Lower leg skin (tissue), 4 donors: ENCODE data around the gene AGPAT4. TPM values are rescaled to one million over a fixed set of nuclear protein-coding genes. Genes with fewer than 3 reads are reported as not detected.

Experiments used
- DNase-seq, 2 donors: peaks; one replicate each; pipeline ENCODE4 v3.0.0-alpha.2; 2019; ENCODE audit warnings: low spot score in 2 of 2
- H3K4me3 ChIP-seq: fragments of 200-600 bp; sonication (generic); 2 replicates; pipeline ENCODE4 v1.5.1; 2017; ENCODE audit warnings: mild to moderate bottlenecking, low read depth; ENCODE audit not compliant: poor library complexity, severe bottlenecking
- POLR2A ChIP-seq, 2 donors: fragments of 450-650 bp; IDR thresholded peaks; one replicate each; pipeline ENCODE4 v1.6.1; 2016 to 2017; ENCODE audit warnings: antibody characterized with exemption in 2 of 2, mild to moderate bottlenecking in 1 of 2, moderate library complexity in 1 of 2
- WGBS, 2 donors: methylation state at CpG; one replicate each; pipeline ENCODE4 v1.1.5; 2018; 5-methylcytosine and 5-hydroxymethylcytosine counted together
- intact Hi-C: fragments of 100-400 bp; cut with DNase I; formaldehyde crosslinking; loops from one replicate; pipeline ENCODE4 v1.15.0; 2023; ENCODE audit warnings: low total_unique reads
- total RNA-seq, 4 donors: library from RNA; depleted of rRNA; stranded (reverse); fragments of >200 nt; gene quantifications; one replicate each; pipeline ENCODE4 v1.1.0, GENCODE V29; 2016
- TF ChIP-seq, protein P1 (sequence below), 3 donors: fragments of 450-650 bp; IDR thresholded peaks; one replicate each; pipeline ENCODE4 v1.5.1; 2016; ENCODE audit warnings: antibody characterized with exemption in 3 of 3, mild to moderate bottlenecking in 3 of 3, moderate library complexity in 2 of 3

AGPAT4 gene
- total RNA-seq, 4 donors from 2014 or later: 0.44 to 2.0 (median 1.2) TPM

DNA sequence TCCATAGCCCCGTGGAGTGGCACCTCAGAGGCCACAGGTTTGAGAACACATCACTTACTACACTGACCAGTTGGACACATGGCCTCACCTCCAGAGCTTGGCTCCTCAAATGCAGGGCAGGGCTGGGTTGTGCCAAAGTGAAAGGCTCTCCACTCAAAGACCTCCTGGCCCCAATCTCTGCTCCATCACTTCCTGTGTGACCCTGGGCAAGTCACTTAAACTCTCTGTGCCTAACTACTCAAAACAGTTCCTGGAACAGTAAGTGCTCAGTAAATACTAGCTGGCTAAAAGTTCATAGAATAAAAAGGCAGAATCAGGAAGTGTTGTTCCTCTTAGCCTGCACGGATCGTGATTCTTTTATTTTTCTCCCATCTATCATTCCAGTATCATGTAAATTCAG, 50.2 kb downstream of the AGPAT4 start:
- WGBS, 2 donors: 91 to 96% methylated on average over 3 of the region's 3 CpGs
- H3K4me3 ChIP-seq: no peak overlapping the region
- TF ChIP-seq, protein P1, sequence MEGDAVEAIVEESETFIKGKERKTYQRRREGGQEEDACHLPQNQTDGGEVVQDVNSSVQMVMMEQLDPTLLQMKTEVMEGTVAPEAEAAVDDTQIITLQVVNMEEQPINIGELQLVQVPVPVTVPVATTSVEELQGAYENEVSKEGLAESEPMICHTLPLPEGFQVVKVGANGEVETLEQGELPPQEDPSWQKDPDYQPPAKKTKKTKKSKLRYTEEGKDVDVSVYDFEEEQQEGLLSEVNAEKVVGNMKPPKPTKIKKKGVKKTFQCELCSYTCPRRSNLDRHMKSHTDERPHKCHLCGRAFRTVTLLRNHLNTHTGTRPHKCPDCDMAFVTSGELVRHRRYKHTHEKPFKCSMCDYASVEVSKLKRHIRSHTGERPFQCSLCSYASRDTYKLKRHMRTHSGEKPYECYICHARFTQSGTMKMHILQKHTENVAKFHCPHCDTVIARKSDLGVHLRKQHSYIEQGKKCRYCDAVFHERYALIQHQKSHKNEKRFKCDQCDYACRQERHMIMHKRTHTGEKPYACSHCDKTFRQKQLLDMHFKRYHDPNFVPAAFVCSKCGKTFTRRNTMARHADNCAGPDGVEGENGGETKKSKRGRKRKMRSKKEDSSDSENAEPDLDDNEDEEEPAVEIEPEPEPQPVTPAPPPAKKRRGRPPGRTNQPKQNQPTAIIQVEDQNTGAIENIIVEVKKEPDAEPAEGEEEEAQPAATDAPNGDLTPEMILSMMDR (IDR thresholded peaks at IDR 0.05): no peak
- TF ChIP-seq POLR2A (IDR thresholded peaks at IDR 0.05): no peak
- no peak for DNase-seq
- intact Hi-C loops: no loop called here

DNA sequence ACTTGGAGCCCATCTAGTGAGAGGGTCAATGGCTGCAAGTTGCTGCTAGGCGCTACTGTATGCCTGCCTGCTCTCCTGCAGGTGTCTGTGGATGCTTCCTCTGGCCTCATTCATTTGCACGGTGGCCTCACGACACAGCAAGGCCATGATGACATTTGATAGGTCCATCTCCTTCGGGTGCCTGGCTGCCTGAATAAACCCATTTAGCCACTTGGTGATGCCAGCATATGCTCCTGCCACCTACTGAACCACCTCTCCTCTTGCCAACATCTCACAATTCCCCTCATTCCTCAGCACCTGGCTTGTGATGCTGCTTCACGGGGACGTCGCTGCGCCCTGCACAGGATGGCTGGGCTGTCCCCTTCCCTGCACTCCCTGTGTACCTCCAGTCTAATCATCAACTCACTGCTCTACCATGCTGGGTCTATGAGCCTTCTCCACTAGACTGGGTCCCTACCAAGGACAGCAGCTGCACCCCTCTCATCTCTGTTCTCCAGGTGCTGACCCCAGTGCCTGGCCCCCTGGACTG, 51.1 kb downstream of the AGPAT4 start:
- intact Hi-C loops: no loop called here
- TF ChIP-seq POLR2A (IDR thresholded peaks at IDR 0.05): no peak
- TF ChIP-seq, protein P1 (IDR thresholded peaks at IDR 0.05): no peak
- H3K4me3 ChIP-seq: no peak overlapping the region
- no peak for DNase-seq
- 94 to 95% methylated on average over 8 of the region's 8 CpGs for WGBS, 2 donors

DNA sequence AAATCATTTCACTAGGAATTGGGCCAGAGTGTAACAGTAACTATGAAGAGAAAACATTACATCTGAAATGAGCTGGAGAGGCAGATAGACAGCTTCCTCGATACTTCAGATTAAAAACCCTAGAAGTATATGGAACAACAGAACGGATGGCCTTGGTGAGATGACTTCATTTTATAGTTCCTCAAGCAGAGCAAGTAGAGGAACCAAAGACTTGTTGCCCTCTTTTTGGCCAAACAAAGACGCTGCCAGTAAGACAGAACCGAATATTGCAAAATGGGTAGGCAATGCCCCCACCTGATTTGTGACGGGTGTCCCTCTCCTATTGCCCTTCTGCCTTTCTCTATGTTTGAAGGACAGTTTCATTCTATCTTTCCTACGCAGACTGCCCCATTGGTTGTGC, 53.5 kb downstream of the AGPAT4 start:
- no peak overlapping the region for H3K4me3 ChIP-seq
- DNase-seq: no peak
- TF ChIP-seq, protein P1 (IDR thresholded peaks at IDR 0.05): no peak
- TF ChIP-seq POLR2A (IDR thresholded peaks at IDR 0.05): no peak
- intact Hi-C loops: no loop called here
- WGBS, 2 donors: 81 to 83% methylated on average over 6 of the region's 6 CpGs

DNA sequence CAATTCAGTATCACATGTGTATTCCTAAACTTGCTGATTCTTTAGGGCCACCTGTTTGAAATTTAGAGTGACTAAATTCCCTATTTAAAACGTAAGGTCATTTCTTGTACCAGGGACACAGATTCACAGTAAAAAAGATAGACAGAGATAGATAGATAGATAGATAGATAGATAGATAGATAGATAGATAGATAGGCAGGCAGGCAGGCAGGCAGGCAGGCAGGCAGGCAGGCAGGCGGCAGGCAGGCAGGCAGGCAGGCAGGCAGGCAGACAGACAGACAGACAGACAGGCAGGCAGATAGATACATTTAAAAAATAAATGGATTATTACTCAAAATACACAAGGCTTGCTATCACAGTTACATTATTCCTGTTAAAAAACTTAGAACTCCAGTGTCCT, 54.2 kb downstream of the AGPAT4 start:
- WGBS, 2 donors: 80 to 84% methylated on average over 2 of the region's 2 CpGs
- no peak overlapping the region for H3K4me3 ChIP-seq
- no peak for DNase-seq
- TF ChIP-seq POLR2A (IDR thresholded peaks at IDR 0.05): no peak
- TF ChIP-seq, protein P1 (IDR thresholded peaks at IDR 0.05): no peak
- intact Hi-C loops: no loop called here

DNA sequence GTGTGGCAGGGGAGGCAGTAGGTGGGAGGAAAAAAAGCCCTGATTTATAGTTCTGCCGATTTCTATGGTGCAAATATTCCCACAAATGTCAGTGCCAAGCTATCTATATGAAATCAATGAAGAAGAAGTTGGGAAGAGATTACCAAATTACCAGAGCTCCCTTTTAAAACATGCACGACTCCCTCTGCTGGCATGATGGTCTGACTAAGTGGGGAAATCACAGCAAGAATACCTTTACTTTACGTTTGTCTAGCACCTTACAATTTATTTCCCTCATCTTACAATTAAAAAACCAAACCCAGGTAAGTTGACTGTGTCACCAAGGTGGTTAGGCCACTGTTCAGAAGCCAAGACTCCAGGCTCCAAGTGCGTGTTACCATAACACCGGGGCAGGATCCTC, 55.6 kb downstream of the AGPAT4 start:
- intact Hi-C loops: no loop called here
- H3K4me3 ChIP-seq: no peak overlapping the region
- no peak for DNase-seq
- no peak for TF ChIP-seq POLR2A (IDR thresholded peaks at IDR 0.05)
- TF ChIP-seq, protein P1 (IDR thresholded peaks at IDR 0.05): no peak
- WGBS, 2 donors: 90 to 91% methylated on average over 5 of the region's 5 CpGs

DNA sequence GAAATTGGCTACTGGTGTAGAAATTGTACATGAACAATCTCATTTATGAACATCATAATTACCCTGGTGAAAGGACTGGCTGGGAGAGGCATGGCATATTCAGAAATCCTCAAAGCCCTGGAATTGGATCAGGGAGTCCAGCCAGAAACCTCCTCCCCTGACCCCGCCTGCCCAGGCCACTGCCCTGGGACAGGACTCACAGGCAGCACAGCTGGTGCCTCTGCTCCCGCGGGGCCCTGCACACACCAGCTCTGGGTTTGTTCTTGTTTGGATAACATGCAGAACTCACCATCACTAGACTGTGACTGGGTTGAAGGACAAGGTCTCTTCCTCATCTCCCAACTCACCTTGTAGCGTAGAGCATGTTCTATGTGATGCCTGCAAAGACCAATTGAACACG, 56.2 kb downstream of the AGPAT4 start:
- 89 to 94% methylated on average over 5 of the region's 5 CpGs for WGBS, 2 donors
- intact Hi-C loops: no loop called here
- no peak for DNase-seq
- no peak for TF ChIP-seq POLR2A (IDR thresholded peaks at IDR 0.05)
- TF ChIP-seq, protein P1 (IDR thresholded peaks at IDR 0.05): no peak
- no peak overlapping the region for H3K4me3 ChIP-seq
